Measurements from ENCODE around the gene YWHAH. TPM values are rescaled to one million over a fixed set of nuclear protein-coding genes. Genes with fewer than 3 reads are reported as not detected.

YWHAH gene
- total RNA-seq, 2 donors from 2014 or later: 68.1 to 119 TPM

DNA sequence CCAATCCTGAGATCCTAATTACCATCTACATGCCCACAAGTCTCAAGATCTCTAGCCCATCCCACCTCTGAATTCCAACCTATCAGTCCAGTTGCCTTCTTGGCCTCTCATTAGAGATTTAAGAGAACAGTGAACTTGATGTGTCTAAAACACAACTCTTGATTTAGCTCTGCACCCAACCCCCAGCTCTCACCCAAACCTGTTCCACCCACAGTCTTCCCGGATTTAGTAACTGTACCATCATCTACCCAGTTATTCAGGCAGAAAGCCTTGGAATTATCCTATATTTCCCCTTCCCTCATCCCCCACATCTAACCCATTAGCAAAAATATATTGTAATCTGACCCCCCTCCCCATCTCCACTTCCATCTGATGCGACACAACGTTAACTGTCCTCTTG lies 24.0 kb upstream of the YWHAH start:
- DNase-seq (no peak), ATAC-seq (no peak)
- intact Hi-C loops (cut with DNase I): no loop called here

DNA sequence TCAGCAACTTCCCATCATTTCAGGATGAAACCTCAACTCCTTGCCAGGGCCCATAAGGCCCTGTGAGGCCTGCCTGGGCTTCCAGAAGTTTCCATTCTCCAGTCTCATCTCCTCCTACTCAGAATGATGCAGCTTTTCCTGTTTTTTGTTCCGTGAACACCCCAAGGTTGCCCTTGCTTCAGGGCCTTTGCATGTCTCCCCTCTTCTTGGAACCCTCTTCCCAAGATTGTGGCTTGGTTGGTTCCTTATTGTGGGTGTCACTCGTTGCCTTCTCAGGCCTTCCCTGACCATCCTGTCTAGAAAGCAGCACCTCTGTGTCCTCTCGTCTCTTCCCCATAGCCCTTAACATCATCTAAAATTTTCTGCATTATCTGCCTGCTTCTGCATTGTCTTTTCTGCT lies 23.2 kb upstream of the YWHAH start:
- no peak for ATAC-seq
- intact Hi-C loops (cut with DNase I): no loop called here

GRCh38 chr22:31922534-31922933 lies 21.8 kb upstream of the YWHAH start:
- DNase-seq: no peak
- intact Hi-C loops (cut with DNase I): no loop called here
- ATAC-seq: no peak

More for the DNA sequence above, 23.2 kb upstream of the YWHAH start:
- no peak for DNase-seq

GRCh38 chr22:31923136-31923535 lies 21.2 kb upstream of the YWHAH start:
- intact Hi-C loops (cut with DNase I): no loop called here
- DNase-seq (peak; percentile 42), ATAC-seq (peak; percentile 68)

DNA sequence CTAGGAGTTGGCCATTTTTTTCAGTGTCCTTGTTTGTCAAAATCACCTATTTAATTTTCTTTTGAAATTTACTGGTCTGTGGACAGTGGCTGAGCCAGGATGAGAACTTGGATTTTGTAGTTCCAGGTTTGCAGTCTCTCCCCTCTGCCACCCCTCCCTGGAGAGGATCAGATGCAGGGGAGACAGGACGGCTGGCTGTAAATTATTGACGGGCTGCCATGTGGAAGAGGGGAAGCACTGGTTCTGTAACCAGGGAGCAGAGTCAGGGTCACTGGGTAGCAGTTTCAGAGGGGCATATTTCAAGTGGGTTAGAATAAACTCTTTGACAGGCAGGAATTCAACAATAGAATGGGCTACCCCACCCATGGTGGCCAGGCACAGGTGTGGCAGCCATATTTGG lies 20.6 kb upstream of the YWHAH start:
- no peak for DNase-seq
- intact Hi-C loops (cut with DNase I): no loop called here
- no peak for ATAC-seq

DNA sequence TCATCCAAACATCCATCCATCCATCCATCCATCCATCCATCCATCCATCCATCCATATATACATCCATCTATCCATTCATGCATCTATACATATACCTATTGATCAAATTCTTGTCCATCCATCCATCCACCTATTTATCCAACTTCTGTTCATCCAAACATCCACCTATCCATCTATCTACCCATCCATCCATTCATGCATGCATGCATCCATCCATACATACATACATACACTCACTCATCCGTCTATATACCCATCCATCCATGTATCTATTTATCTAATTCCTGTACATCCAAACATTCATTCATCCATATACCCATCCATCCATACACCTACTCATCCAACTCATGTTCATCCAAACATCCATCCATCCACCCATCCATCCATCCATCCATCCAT lies 19.3 kb upstream of the YWHAH start:
- intact Hi-C loops (cut with DNase I): no loop called here
- ATAC-seq: no peak
- no peak for DNase-seq

GRCh38 chr22:31926024-31926423 lies 18.3 kb upstream of the YWHAH start:
- intact Hi-C loops (cut with DNase I): no loop called here
- DNase-seq: no peak
- no peak for ATAC-seq

DNA sequence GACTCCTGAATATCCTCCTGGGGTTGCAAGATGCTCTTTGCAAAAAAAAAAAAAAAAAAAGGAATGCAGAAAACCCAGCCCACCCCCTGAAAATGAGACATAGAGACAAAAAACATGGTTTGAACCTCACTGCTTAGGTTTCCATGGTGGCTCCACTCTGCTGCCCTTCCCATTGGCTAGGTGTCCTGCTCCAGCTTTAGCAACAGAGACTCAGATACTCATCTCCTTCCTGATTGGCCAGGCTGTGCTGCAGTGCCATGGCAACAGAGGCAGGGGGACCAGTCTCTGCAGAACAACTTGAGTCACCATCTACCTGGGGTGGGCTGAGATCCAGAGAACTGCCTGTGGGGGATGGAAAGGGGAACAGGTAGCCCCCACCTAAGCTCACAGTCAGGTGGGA lies 17.4 kb upstream of the YWHAH start:
- DNase-seq (no peak), ATAC-seq (no peak)
- intact Hi-C loops (cut with DNase I): no loop called here

DNA sequence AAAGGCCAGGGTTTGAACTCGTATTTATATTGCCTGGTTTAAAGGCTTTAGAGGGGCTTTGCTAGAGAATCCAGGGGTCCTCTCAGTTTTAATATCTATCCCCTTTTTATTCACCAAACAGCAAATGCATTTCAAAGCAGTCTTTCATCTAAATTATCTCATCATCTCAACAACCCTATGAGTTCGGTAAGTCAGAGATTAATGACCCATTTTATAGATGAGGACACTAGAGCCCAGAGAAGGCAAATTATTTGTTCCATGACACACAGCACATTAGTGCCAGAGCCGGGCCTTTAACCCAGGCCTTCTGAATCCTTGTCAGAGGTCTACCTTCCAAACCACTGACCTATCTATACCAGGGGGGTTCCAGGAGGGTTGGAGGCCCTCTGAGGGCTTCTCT lies 16.8 kb upstream of the YWHAH start:
- intact Hi-C loops (cut with DNase I): no loop called here
- DNase-seq (no peak), ATAC-seq (no peak)

- ATAC-seq: peak in 1 of 2 donors; percentile 79
- DNase-seq: peak; percentile 30
- intact Hi-C loops (cut with DNase I): no loop called here
These were observed 15.0 kb upstream of the YWHAH start for GRCh38 chr22:31929167-31929930.

DNA sequence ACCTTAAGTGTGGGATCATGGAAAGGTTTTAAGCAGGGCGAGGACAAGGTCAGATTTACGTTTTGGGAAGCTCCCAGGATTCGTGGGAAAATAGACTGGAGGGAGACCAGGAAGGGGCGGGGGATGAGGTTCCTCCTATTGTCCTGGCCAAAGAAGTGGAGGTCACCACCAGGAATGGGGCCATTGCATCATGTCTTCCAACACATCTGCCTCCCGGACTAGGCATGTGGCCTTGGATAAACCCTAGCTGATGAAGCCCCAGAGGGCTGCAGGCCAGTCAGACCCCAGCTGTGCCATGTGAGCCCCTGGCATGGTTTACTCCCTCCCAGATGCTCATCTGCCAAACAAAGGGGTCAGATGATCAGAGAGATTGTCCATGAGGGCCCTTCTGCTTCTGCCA lies 11.5 kb upstream of the YWHAH start:
- ATAC-seq: peak in 1 of 2 donors; percentile 7
- intact Hi-C loops (cut with DNase I): no loop called here
- DNase-seq: no peak

DNA sequence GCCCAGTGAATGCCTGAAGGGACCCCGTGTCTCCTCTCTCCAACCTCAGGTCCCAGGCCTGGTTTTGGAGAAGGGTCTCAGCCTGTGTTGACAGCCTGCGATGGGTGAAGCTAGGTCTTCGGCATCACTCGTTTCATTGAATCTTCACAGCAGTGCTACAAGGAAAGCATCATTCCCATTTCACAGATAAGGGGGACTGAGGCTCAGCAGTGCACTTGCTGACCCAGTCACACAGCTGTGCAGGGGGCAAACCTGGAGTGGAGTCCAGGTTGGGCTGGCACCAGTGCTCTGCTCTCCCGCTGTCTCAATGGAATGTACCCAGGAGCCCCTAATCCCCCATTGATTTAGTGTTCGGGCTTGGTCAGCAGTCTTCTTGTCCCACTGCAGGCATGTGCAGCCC lies 10.9 kb upstream of the YWHAH start:
- intact Hi-C loops (cut with DNase I): no loop called here
- no peak for ATAC-seq
- DNase-seq: no peak

DNA sequence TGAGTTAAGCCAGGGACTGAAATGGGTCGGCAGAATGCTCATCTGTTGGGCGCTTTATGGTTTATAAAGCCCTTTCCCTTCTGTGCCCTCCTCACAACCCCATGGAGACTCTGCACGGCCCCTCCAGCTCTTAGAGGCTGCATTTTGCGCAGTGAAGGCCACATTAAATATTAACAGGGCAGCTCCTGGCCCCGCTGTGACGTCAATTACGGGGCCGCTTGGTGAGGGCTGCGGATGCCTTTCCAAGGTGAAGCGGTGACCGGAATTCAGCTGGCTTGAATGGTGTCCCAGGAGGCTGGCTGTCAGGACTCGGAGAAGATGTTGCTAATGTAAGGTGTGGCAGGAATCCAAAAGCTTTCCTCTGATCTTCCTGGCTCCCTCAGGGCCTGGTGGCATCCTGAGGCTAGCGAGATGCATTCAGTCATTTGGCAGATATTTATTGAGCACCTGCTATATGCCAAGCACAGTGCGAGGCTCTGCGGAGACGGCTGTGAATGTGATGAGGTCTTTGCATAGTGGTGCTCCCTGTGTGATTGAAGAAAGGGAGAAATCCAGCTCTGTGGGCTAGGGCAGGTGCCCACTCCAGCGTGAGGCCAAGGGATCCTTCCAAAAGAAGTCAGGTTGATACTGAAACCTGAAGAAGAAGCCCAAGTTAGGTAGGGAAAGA lies 10.4 kb upstream of the YWHAH start:
- ATAC-seq: no peak
- DNase-seq: no peak
- intact Hi-C loops (cut with DNase I): no loop called here

GRCh38 chr22:31935961-31936635 lies 8.2 kb upstream of the YWHAH start:
- ATAC-seq (no peak), DNase-seq (no peak)
- intact Hi-C loops (cut with DNase I): no loop called here

- DNase-seq (no peak), ATAC-seq (no peak)
- intact Hi-C loops (cut with DNase I): no loop called here
These were observed 7.0 kb upstream of the YWHAH start for GRCh38 chr22:31937341-31937740.

- DNase-seq (no peak), ATAC-seq (no peak)
- intact Hi-C loops (cut with DNase I): no loop called here
These were observed 6.0 kb upstream of the YWHAH start for GRCh38 chr22:31938296-31938695.

- no peak for DNase-seq
- intact Hi-C loops (cut with DNase I): no loop called here
- ATAC-seq: no peak
These were observed 3.8 kb upstream of the YWHAH start for GRCh38 chr22:31940506-31940905.

- DNase-seq: no peak
- intact Hi-C loops (cut with DNase I): no loop called here
- no peak for ATAC-seq
These were observed 2.2 kb upstream of the YWHAH start for GRCh38 chr22:31942091-31942490.

- intact Hi-C loops (cut with DNase I): no loop called here
- no peak for ATAC-seq
- no peak for DNase-seq
These were observed 943 bp upstream of the YWHAH start for GRCh38 chr22:31943206-31943977.
